ENCODE results near the gene SLC25A41.
"Not testable (repeated sequence)": the region's sequence is repeated elsewhere in the genome, so short reads cannot be mapped to it uniquely, and the experiment has no call there.

Gene SLC25A41

GRCh38 chr19:6402837-6403608 lies 30.5 kb downstream of the SLC25A41 start:
- no peak for DNase-seq

- no peak for DNase-seq
Measured at GRCh38 chr19:6402058-6402457, 31.5 kb downstream of the SLC25A41 start.

- DNase-seq, result not testable (repeated sequence)
Measured at GRCh38 chr19:6400062-6400944, 33.3 kb downstream of the SLC25A41 start.

- no peak for DNase-seq
Measured at GRCh38 chr19:6396305-6396704, 37.3 kb downstream of the SLC25A41 start.

- no peak for DNase-seq
Measured at GRCh38 chr19:6394831-6395230, 38.7 kb downstream of the SLC25A41 start.

GRCh38 chr19:6393983-6394412 lies 39.6 kb downstream of the SLC25A41 start:
- no peak for DNase-seq

- DNase-seq, result peak; percentile 97
Measured at GRCh38 chr19:6393074-6393982, 40.2 kb downstream of the SLC25A41 start, which contains the start of gene GTF2F1. GTF2F1 (minus strand) TSS chr19:6393164; CDS start chr19:6392995, 169 bp downstream.

GRCh38 chr19:6392221-6393073 lies 41.1 kb downstream of the SLC25A41 start:
- DNase-seq, result no peak

- no peak for DNase-seq
Measured at GRCh38 chr19:6387372-6387771, 46.2 kb downstream of the SLC25A41 start.

GRCh38 chr19:6384381-6384780 lies 49.2 kb downstream of the SLC25A41 start:
- no peak for DNase-seq

- DNase-seq, result no peak
Measured at GRCh38 chr19:6383188-6383587, 50.4 kb downstream of the SLC25A41 start.

- no peak for DNase-seq
Measured at GRCh38 chr19:6381030-6381750, 52.4 kb downstream of the SLC25A41 start.

- DNase-seq, result no peak
Measured at GRCh38 chr19:6379744-6380143, 53.8 kb downstream of the SLC25A41 start.

- no peak for DNase-seq
Measured at GRCh38 chr19:6378486-6378885, 55.1 kb downstream of the SLC25A41 start.

- DNase-seq, result no peak
Measured at GRCh38 chr19:6378041-6378440, 55.5 kb downstream of the SLC25A41 start.

GRCh38 chr19:6376512-6377190 lies 56.9 kb downstream of the SLC25A41 start:
- DNase-seq, result no peak
